Breast epithelium (tissue), 3 donors: ENCODE measurements around the gene FBXO7.

ENCODE experiments used
- CTCF ChIP-seq, 3 donors: fragments of 450-650 bp; IDR thresholded peaks; one replicate each; pipeline ENCODE4 v1.5.1; 2016 to 2017; ENCODE audit warnings: antibody characterized with exemption in 3 of 3, mild to moderate bottlenecking in 3 of 3, moderate library complexity in 3 of 3
- POLR2AphosphoS5 ChIP-seq, 3 donors: sonication (generic); formaldehyde crosslinking; IDR thresholded peaks; one replicate each; pipeline ENCODE4 v1.6.1; 2017; ENCODE audit warnings: antibody characterized with exemption in 3 of 3

- TF ChIP-seq CTCF (IDR thresholded peaks at IDR 0.05), result no peak
- TF ChIP-seq POLR2AphosphoS5 (IDR thresholded peaks at IDR 0.05), result no peak
These were observed 928 bp downstream of the FBXO7 start for GRCh38 chr22:32475468-32476010.
